Liver (tissue), 3 donors: ENCODE results near the gene SARDH.

Experiments used
- FOXA2 ChIP-seq: IDR thresholded peaks from 2 replicates; pipeline ENCODE4 v1.6.1; 2016; ENCODE audit warnings: antibody characterized with exemption
- GABPA ChIP-seq, 2 donors: IDR thresholded peaks in 1 of 2; conservative IDR thresholded peaks in 1 of 2; 2 replicates each; pipeline ENCODE4 v1.6.1; 2016; ENCODE audit warnings: antibody characterized with exemption in 2 of 2, mild to moderate bottlenecking in 1 of 2, moderate library complexity in 1 of 2
- HNF4A ChIP-seq, 2 donors: conservative IDR thresholded peaks; 2 replicates each; pipeline ENCODE4 v1.6.1; 2016; ENCODE audit warnings: antibody characterized with exemption in 2 of 2, mild to moderate bottlenecking in 2 of 2
- HNF4G ChIP-seq: IDR thresholded peaks from 2 replicates; pipeline ENCODE4 v1.6.1; 2016; ENCODE audit warnings: antibody characterized with exemption
- JUND ChIP-seq, 2 donors: IDR thresholded peaks; 2 replicates each; pipeline ENCODE4 v1.6.1; 2016; ENCODE audit warnings: antibody characterized with exemption in 2 of 2
- SP1 ChIP-seq: IDR thresholded peaks from 2 replicates; pipeline ENCODE4 v1.6.1; 2018; ENCODE audit warnings: antibody characterized with exemption, mild to moderate bottlenecking
- TAF1 ChIP-seq: conservative IDR thresholded peaks from 2 replicates; pipeline ENCODE4 v1.6.1; 2016; ENCODE audit warnings: antibody characterized with exemption, mild to moderate bottlenecking
- TF ChIP-seq, protein P1 (sequence below): IDR thresholded peaks from 2 replicates; pipeline ENCODE4 v1.6.1; 2016; ENCODE audit warnings: antibody characterized with exemption
- TF ChIP-seq, protein P2 (sequence below): fragments of 150-350 bp; IDR thresholded peaks from 2 replicates; pipeline ENCODE4 v1.5.1; 2017; ENCODE audit warnings: improper control_type of control experiment, low read depth, low read length; ENCODE audit not compliant: missing input control
- donor health status: healthy.
- donor health status: healthy.

DNA sequence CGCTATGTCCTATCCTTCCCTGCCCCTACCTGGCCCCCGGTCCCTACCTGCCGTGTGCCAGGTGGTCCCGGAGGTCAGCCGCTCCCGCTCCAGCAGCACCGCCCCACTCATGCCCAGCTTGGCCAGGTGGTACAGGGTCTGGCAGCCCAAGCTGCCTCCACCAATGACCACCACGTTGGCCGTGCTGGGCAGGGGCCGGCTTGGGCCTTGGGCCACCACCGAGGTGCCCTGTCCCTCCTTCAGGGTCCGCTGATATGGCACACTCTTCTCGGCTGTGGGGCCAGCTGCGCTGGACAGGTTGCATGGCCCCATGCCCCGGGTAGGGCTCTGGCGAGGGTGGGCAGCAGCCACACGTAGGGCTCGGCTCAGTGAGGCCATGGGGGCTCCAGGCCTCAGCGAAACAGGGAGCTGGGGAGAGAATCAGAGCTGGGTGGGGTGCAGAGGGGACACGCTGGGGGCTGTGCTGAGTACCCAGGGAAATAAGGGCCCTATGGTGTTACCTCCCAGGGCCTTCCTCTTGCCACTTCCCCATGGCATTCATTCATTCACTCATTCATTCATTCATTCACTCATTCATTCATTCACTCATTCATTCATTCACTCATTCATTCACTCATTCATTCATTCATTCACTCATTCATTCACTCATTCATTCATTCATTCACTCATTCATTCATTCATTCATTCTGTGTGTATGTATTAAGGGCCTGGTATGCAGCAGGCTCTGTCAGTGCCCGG, 4.2 kb downstream of the SARDH start:
- TF ChIP-seq, protein P1, sequence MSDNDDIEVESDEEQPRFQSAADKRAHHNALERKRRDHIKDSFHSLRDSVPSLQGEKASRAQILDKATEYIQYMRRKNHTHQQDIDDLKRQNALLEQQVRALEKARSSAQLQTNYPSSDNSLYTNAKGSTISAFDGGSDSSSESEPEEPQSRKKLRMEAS = no peak
- TF ChIP-seq, protein P2, sequence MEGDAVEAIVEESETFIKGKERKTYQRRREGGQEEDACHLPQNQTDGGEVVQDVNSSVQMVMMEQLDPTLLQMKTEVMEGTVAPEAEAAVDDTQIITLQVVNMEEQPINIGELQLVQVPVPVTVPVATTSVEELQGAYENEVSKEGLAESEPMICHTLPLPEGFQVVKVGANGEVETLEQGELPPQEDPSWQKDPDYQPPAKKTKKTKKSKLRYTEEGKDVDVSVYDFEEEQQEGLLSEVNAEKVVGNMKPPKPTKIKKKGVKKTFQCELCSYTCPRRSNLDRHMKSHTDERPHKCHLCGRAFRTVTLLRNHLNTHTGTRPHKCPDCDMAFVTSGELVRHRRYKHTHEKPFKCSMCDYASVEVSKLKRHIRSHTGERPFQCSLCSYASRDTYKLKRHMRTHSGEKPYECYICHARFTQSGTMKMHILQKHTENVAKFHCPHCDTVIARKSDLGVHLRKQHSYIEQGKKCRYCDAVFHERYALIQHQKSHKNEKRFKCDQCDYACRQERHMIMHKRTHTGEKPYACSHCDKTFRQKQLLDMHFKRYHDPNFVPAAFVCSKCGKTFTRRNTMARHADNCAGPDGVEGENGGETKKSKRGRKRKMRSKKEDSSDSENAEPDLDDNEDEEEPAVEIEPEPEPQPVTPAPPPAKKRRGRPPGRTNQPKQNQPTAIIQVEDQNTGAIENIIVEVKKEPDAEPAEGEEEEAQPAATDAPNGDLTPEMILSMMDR = no peak
- TF ChIP-seq HNF4A (conservative IDR thresholded peaks at IDR 0.05) (no peak), JUND (IDR thresholded peaks at IDR 0.05) (no peak), FOXA2 (no peak), SP1 (no peak), TAF1 (no peak), GABPA (IDR thresholded peaks at IDR 0.05 in 1 of 2, conservative IDR thresholded peaks at IDR 0.05 in 1 of 2) (no peak), HNF4G (no peak)
